ENCODE results near the gene BAX. TPM values are rescaled to one million over a fixed set of nuclear protein-coding genes. Genes with fewer than 3 reads are reported as not detected.
A peak's percentile ranks its signal among the peaks of the same experiment; 100 is the strongest.

The BAX gene
- total RNA-seq, 2 donors from 2014 or later: 44.6 to 53.4 TPM

DNA sequence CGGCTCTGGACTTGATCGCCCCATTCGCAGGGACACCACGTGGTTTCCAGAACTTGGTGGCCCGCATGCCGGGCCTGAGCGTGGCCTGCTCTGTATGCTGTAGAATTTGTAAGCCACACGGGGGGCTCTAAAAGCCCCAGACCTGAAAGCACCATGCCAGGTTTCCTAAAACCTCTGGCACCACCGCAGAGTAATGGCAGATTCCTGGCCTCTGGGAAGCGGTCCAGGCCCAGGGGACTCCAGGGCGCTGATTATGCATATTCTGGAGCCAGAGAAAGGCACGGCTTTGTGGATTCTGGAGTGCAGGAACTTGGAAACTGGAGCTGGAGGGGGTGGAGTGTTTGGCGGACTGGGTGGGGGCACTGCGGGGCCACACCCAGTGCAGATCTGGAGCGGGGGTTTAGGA, 14.1 kb downstream of the BAX start:
- DNase-seq (ENCODE audit: low spot score): no peak
- intact Hi-C loops (cut with DNase I): loop anchor here (5.0 to 10.0 kb wide), 3 partner anchors 74 to 174 kb away; partner anchors contain the start of genes PPP1R15A (in 1 of the 2) and TULP2 (in 1 of the 2)

GRCh38 chr19:48969276-48970138, 14.8 kb downstream of the BAX start:
- no peak for DNase-seq (ENCODE audit: low spot score)
- intact Hi-C loops (cut with DNase I): loop anchor here (5.0 to 10.0 kb wide), 4 partner anchors 75 to 177 kb away; partner anchors contain the start of genes PPP1R15A (in 1 of the 2) and TULP2 (in 1 of the 2)

DNA sequence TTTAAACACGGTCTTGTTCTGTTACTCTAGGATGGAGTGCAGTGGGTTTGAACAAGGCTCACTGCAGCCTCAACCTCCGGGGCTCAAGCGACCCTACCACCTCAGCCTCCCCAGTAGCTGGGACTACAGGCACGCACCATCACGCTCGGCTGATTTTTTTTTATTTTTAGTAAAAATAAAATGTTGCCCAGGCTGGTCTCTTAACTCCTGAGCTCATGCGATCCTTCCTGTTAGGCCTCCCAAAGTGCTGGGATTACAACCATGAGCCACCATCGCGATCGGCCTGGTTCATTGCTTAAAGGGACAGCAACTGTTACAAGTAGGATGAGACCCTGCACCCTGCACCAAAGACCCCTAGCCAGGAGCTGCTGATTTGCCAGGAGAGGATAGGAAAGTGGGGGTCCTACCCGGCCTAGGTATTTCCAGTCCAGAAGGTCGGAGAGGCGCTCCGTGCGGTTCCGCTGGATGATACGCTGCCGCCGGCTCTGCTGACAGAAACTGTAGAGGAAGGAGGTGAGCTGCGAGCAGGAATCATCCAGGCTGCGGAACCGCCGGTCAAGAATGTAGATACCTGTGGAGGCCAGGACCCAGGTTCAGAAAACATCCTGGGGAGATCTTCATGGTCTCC, 15.6 kb downstream of the BAX start:
- DNase-seq (ENCODE audit: low spot score): no peak
- intact Hi-C loops (cut with DNase I): loop anchor here in 1 of 2 donors (5.0 kb wide), 1 partner anchor 178 kb away; no protein-coding TSS in a partner anchor

DNA sequence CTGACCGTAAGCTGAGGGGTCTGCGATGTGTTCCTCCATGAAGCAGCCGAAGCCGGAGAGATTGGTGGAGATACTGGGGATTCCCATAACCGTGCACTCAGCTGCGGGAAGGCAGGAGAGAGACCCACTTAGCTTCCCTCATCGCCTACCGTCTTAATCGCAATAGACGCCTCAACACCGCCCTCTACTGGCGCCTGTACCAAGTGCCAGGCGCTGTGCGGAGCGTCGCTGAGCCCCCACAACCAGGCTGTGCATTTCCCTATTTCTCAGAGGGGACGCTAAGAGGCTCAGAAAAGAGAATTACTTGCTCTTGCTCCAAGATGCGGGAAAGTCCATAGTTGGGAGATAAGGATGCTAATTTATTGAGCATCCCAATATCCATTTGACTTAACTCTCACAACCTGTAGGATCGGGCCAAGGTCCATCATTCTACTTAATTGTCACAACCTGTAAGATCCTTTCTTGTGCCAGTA, 16.3 kb downstream of the BAX start:
- intact Hi-C loops (cut with DNase I): loop anchor here in 1 of 2 donors (5.0 kb wide), 1 partner anchor 179 kb away; no protein-coding TSS in a partner anchor
- DNase-seq (ENCODE audit: low spot score): peak; percentile 95

DNA sequence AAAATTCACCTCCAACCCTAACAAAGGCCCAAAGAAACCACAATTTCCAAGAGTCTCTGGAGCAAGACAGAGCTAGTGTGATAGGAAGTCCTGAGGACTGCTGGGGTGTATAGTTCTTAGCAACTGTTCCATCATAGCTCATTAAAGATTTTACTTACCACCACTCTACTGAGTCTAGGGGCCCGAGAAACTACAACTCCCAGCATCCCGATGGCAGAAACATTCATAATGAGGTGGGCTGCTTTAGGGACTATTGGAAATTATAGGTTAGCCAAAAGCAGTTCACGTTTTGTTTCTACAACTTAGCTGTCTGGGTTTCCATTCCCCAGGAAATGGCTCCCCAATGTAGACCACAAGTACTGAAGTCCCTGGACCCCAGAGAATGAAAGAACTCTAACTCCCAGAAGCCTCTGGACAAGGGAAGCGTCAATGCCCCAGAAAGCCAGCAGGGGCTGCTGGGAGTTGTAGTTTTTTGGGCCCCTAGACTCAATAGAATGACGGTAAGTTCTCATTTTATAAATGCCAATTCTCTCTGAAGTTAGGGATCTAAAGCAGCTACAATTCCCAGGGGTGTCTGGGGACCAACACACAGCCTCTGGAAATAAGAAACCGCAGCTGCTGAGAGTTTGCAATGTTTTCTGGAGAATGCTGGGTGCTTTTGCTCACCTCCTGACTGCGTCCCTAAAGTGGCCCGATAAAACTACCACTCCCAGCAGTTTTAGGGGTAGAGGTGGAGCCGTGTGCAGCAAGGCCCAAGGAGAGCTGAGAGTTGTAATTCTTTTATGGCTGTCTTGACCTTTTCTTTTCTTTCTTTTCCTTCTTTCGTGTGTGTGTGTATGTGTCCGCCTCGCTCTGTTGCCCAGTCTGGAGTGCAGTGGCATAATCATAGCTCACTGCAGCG, 21.5 kb downstream of the BAX start:
- intact Hi-C loops (cut with DNase I): no loop called here

DNA sequence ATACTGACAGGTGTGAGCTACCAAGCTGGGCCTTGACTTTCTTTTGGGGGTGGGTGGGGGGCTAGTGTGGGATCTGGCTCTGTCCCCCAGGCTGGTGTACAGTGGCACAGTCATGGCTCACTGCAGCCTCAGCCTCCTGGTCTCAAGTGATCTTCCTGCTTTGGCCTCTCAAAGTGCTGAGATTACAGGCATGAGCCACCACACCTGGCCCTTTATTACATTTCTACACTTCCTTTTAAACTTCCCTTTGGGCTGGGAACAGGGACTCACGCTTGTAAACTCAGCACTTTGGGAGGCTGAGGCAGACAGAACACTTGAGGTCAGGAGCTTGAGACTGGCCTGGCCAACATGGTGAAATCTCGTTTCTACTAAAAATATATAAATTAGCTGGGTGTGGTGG, 22.4 kb downstream of the BAX start:
- intact Hi-C loops (cut with DNase I): no loop called here
- no peak for DNase-seq (ENCODE audit: low spot score)

More for the DNA sequence above, 21.5 kb downstream of the BAX start:
- DNase-seq (ENCODE audit: low spot score): no peak

DNA sequence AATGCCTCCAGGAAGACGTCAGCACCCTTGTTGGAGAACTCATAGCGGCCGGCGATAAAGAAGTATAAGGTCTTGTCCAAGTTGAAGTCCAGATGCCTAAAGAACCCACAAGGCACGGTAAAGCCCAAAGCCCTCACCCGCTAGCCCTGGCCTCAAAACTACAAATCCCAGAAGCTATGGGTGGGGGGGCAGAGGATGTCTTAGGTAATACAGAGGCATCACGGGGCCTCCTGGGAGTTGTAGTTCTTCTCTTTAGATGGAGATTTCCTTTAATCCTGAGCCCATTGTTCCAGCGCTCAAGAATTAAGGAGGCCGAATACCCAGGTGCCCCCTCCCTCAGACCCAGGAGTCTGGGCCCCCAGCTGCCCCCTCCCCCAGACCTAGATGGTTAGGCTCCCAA, 27.6 kb downstream of the BAX start:
- DNase-seq (ENCODE audit: low spot score): no peak
- intact Hi-C loops (cut with DNase I): no loop called here

DNA sequence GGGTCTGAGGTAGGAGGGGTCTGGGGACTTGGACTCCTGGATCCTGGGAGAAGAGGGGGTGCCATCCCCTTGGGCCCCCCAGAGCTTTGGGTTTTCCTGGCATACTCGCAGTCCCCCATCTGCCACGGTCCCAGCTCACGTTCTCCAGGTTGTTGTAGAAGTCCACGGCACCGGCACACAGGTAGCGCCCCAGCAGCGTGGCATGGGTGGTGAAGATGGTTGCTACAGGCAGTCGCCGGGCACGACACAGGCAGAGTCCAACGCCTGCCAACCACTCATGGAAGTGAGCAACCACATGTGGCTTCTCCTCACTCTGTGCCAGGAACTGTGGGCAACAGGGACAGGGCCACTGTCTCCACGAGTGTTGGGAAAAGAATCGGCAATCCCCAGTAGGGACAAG, 31.0 kb downstream of the BAX start:
- no peak for DNase-seq (ENCODE audit: low spot score)
- intact Hi-C loops (cut with DNase I): loop anchor here in 1 of 2 donors (5.0 kb wide), 1 partner anchor 343 kb away; no protein-coding TSS in a partner anchor

DNA sequence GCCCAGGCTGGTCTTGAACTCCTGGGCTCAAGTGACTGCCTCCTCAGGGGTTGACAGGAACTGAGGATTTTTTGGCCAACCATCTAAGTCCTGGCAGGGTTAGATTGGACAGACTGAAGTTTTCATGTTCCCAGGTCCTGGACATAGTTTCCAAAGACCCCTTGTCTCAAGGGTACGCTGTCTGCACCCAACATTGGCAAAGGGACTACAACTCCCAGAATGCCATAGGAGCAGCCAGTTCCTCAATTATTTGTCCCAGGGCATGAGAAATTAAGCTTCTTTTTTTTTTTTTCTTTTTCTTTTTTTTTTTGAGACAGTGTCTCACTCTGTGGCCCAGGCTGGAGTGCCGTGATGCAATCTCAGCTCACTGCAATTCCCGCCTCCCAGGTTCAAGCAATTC, 31.5 kb downstream of the BAX start:
- intact Hi-C loops (cut with DNase I): loop anchor here in 1 of 2 donors (5.0 kb wide), 1 partner anchor 344 kb away; no protein-coding TSS in a partner anchor
- no peak for DNase-seq (ENCODE audit: low spot score)

DNA sequence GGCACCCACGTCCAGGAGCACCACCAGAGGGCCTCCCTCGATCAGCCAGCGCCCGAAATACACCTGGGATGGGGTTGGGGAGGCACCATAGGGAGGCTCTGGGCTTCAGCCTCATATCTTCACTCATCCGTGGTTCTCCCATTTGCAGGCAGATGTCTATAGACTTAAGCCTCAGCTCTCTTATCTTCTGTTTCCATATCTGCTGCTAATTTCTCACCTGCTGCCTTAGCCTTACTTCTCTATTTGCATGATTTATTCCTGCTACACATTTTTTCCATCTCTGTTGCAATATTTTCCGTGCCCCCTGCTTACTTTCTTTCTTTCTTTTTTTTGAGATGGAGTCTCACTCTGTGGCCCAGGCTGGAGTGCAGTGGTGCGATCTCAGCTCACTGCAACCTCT, 32.6 kb downstream of the BAX start:
- no peak for DNase-seq (ENCODE audit: low spot score)
- intact Hi-C loops (cut with DNase I): loop anchor here in 1 of 2 donors (5.0 kb wide), 1 partner anchor 345 kb away; no protein-coding TSS in a partner anchor

GRCh38 chr19:48988286-48988685, 33.6 kb downstream of the BAX start:
- intact Hi-C loops (cut with DNase I): loop anchor here in 1 of 2 donors (5.0 kb wide), 1 partner anchor 346 kb away; no protein-coding TSS in a partner anchor
- no peak for DNase-seq (ENCODE audit: low spot score)

DNA sequence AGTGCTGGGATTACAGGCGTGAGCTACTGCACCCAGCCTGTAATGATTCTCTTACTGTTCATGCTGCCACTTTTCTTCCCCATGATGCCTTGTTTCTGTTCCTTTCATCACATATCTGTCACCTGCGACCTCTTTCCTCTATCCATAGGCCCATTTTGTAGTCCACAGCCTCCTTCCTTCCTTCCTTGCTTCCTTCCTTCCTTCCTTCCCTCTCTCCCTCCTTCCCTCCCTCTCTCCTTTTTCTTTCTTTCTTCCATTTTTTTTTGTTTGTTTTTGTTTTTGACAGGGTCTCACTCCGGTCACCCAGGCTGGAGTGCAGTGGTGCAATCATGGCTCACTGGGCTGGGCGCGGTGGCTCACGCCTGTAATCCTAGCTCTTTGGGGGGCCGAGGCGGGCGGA, 34.2 kb downstream of the BAX start:
- intact Hi-C loops (cut with DNase I): loop anchor here in 1 of 2 donors (5.0 kb wide), 1 partner anchor 347 kb away; no protein-coding TSS in a partner anchor
- no peak for DNase-seq (ENCODE audit: low spot score)

DNA sequence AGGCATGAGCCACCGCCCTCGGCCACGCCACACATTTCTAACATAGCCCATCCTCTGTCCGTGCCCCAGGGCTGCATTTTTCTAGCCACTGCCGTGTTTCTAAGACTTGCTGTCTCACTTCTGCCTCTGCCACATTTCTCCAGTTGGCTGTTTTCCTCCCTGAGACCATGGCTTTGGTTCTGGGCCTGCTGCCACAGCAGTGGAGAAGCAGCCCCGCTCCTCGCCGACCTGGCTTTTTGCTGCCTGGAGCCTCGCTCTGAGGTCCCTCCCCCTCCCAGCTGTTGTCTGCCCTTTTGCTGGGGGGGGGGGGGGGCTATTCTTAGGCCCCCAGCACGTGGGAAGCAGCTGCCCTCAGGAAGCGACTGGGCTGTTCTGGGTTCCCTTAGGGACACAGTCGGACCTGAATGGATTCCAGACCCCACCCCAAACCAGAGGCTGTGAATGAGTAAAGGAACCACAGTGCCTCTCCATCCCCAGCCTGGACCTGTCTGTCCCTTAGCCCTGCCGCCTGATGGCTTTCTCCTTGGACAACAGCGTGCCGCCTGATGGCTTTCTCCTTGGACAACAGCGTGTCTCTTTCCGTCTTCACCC, 35.1 kb downstream of the BAX start:
- intact Hi-C loops (cut with DNase I): loop anchor here in 1 of 2 donors (5.0 kb wide), 1 partner anchor 347 kb away; no protein-coding TSS in a partner anchor
- DNase-seq (ENCODE audit: low spot score): no peak

DNA sequence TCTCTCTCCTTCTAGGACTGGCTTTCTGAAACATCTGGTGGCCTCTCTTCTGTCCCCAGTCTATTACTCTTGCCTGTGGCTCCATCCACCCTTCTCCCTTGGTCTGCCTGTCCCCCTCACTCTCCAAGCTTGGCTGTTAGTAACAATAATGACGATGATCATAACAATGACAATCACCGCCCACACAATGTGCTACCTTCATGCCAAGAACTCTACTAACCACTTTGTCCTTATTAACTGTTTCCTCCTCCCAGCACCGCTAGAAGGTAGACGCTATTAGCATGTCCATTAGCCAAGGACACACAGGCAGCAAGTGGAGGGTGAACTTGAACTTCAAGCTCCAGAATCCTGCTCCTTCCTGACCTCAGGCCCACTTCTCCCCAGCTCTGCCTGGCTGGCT, 35.7 kb downstream of the BAX start:
- intact Hi-C loops (cut with DNase I): no loop called here
- DNase-seq (ENCODE audit: low spot score): no peak

DNA sequence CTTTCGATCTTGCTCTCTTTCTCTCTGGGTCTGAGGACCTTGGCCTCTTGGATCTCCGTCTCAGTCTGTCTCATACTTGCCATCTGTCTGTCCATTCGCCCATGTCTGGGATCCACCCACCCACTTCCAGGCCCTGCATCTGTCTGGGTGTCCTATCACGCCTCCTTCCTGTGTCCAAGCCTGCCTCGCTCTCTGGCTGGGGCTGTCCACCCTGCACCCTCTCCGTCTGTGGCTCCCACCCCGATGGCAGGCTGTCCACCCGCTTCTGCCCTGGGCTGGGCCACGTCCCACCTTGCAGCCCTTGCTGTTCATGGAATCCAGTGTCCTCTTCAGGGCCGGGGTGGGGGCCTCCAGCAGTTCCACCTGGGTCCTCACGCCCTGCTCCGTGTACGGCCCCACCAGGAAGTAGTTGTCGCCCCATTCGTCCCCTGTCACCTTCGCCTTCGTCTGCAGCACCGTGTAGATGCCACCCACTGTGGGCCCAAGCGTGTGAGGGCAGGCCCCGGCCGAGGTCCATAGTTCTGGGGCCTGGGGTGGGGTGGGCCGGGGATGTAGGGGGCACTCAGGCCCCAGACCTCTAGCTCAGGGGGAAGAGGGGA, 36.4 kb downstream of the BAX start:
- DNase-seq (ENCODE audit: low spot score): no peak
- intact Hi-C loops (cut with DNase I): no loop called here

- DNase-seq (ENCODE audit: low spot score): no peak
- intact Hi-C loops (cut with DNase I): no loop called here
Observed at GRCh38 chr19:48991873-48992580, 37.4 kb downstream of the BAX start.

- DNase-seq (ENCODE audit: low spot score): no peak
- intact Hi-C loops (cut with DNase I): no loop called here
Observed at GRCh38 chr19:48992581-48993174, 38.0 kb downstream of the BAX start.
